Small intestine (tissue), 7 donors: ENCODE results near the gene PCSK1N. TPM values are rescaled to one million over a fixed set of nuclear protein-coding genes. Genes with fewer than 3 reads are reported as not detected.
"Not testable (repeated sequence)": the region's sequence is repeated elsewhere in the genome, so short reads cannot be mapped to it uniquely, and the experiment has no call there.

Experiments
- DNase-seq, 2 donors: peaks; one replicate each; pipeline versions ENCODE4 v3.0.0 to v3.0.0-alpha.2; 2013
- FAIRE-seq: peaks from 2 replicates; lab custom pipeline; 2012; peaks lifted over from hg19 to GRCh38; lab: Jason Lieb, UNC
- H3K27ac ChIP-seq, 3 donors: one replicate each; pipeline ENCODE4 v1.5.1; 2013; ENCODE audit warnings: low read length in 2 of 3, mild to moderate bottlenecking in 2 of 3, control low read depth in 1 of 3, inconsistent platforms in 1 of 3, low read depth in 1 of 3, moderate library complexity in 1 of 3
- H3K27me3 ChIP-seq, 3 donors: one replicate each; pipeline ENCODE4 v1.6.1; 2013; ENCODE audit warnings: low read length in 3 of 3, inconsistent platforms in 1 of 3; ENCODE audit not compliant: control insufficient read depth in 3 of 3, insufficient read depth in 3 of 3
- H3K36me3 ChIP-seq, 3 donors: one replicate each; pipeline ENCODE4 v1.6.1; 2013; ENCODE audit warnings: low read length in 3 of 3, inconsistent platforms in 1 of 3, low read depth in 1 of 3, mild to moderate bottlenecking in 1 of 3, moderate library complexity in 1 of 3; ENCODE audit not compliant: control insufficient read depth in 3 of 3, insufficient read depth in 2 of 3
- H3K4me1 ChIP-seq, 3 donors: one replicate each; pipeline ENCODE4 v1.6.1; 2013; ENCODE audit warnings: low read length in 2 of 3, inconsistent platforms in 1 of 3, low read depth in 1 of 3, mild to moderate bottlenecking in 1 of 3, moderate library complexity in 1 of 3; ENCODE audit not compliant: control insufficient read depth in 3 of 3, insufficient read depth in 2 of 3
- H3K4me3 ChIP-seq, 3 donors: one replicate each; pipeline ENCODE4 v1.5.1; 2013; ENCODE audit warnings: low read length in 3 of 3, control low read depth in 1 of 3, inconsistent platforms in 1 of 3, low read depth in 1 of 3, mild to moderate bottlenecking in 1 of 3, moderate library complexity in 1 of 3
- H3K9me3 ChIP-seq, 2 donors: one replicate each; pipeline ENCODE4 v1.6.1; 2013; ENCODE audit warnings: low read depth in 1 of 2, low read length in 1 of 2; ENCODE audit not compliant: control insufficient read depth in 2 of 2, insufficient read depth in 1 of 2
- WGBS, 3 donors: extraction: QIAGEN DNeasy Blood & Tissue Kit; methylation state at CpG; one replicate each; pipeline ENCODE4 v1.1.7; 2013; 5-methylcytosine and 5-hydroxymethylcytosine counted together
- polyA plus RNA-seq, 4 donors: library from polyadenylated mRNA; stranded (reverse) in 3 of 4; unstranded in 1 of 4; fragments of 200-250 nt in 3 of 4; fragments of 120-200 nt in 1 of 4; gene quantifications; one replicate each; pipeline versions ENCODE4 v1.2.1 to v1.2.3, GENCODE V29; 2013
- donor health status: healthy with polysubstance abuse.
- donor health status: control.
- donor health status: control.
- donor health status: Bipolar disorder and iron deficiency.
- donor health status: healthy.

PCSK1N gene
- polyA plus RNA-seq, 4 donors: 0.67 to 97.5 (median 13.5) TPM

GRCh38 chrX:48853494-48853893 lies 18.1 kb upstream of the PCSK1N start:
- not testable (repeated sequence) for H3K4me3 ChIP-seq, DNase-seq, H3K36me3 ChIP-seq, FAIRE-seq, H3K27me3 ChIP-seq, H3K27ac ChIP-seq, H3K9me3 ChIP-seq, H3K4me1 ChIP-seq

GRCh38 chrX:48852857-48853256 lies 17.4 kb upstream of the PCSK1N start:
- 75 to 94% (median 86%) methylated on average over 5 to 7 of the region's 7 CpGs for WGBS, 3 donors
- Histone ChIP-seq H3K36me3 (no peaks in the 10 kb centered on the region), H3K27ac (peak overlapping the region in 1 of 3 donors; percentile 38), H3K4me3 (no peak overlapping the region), H3K9me3 (no peaks in the 10 kb centered on the region), H3K4me1 (no peaks in the 10 kb centered on the region), H3K27me3 (no peaks in the 10 kb centered on the region)
- no peak for FAIRE-seq
- no peak for DNase-seq

GRCh38 chrX:48848847-48849246 lies 13.4 kb upstream of the PCSK1N start:
- H3K4me3 ChIP-seq: no peak overlapping the region
- H3K4me1 ChIP-seq: no peaks in the 10 kb centered on the region
- H3K27ac ChIP-seq: no peak overlapping the region
- H3K9me3 ChIP-seq: no peaks in the 10 kb centered on the region
- H3K27me3 ChIP-seq: no peaks in the 10 kb centered on the region
- FAIRE-seq: no peak
- DNase-seq: no peak
- WGBS, 3 donors: 31 to 46% (median 35%) methylated on average over 1 of the region's 1 CpG
- no peaks in the 10 kb centered on the region for H3K36me3 ChIP-seq

- WGBS, 3 donors: 59 to 81% (median 76%) methylated on average over 9 to 10 of the region's 10 CpGs
- Histone ChIP-seq H3K27me3 (peaks cover 0 to 4% (median 2%) of the 10 kb centered on the region in 3 donors), H3K9me3 (no peaks in the 10 kb centered on the region), H3K4me1 (no peaks in the 10 kb centered on the region), H3K27ac (no peak overlapping the region), H3K4me3 (no peak overlapping the region), H3K36me3 (no peaks in the 10 kb centered on the region)
- FAIRE-seq (no peak), DNase-seq (no peak)
Observed at GRCh38 chrX:48839686-48840085, 4.3 kb upstream of the PCSK1N start.

GRCh38 chrX:48834383-48834709 lies 1.1 kb downstream of the PCSK1N start:
- H3K4me3 ChIP-seq: peak overlapping the region in 1 of 3 donors; percentile 46
- FAIRE-seq: no peak
- peak overlapping the region in 1 of 3 donors; percentile 56 for H3K27ac ChIP-seq
- DNase-seq: peak in 1 of 2 donors; percentile 25
- H3K9me3 ChIP-seq: no peaks in the 10 kb centered on the region
- H3K36me3 ChIP-seq: no peaks in the 10 kb centered on the region
- no peaks in the 10 kb centered on the region for H3K4me1 ChIP-seq
- WGBS, 3 donors: 4 to 26% (median 6%) methylated on average over 7 of the region's 7 CpGs
- H3K27me3 ChIP-seq: peaks cover 4 to 22% (median 8%) of the 10 kb centered on the region in 3 donors

- DNase-seq: peak; percentile 10 to 58
- WGBS, 3 donors: 24 to 40% (median 30%) methylated on average over 9 of the region's 9 CpGs
Observed at GRCh38 chrX:48833542-48834138, 1.8 kb downstream of the PCSK1N start.

GRCh38 chrX:48831909-48832291 lies 3.5 kb downstream of the PCSK1N start:
- 4 to 67% (median 34%) methylated on average over 20 to 57 of the region's 57 CpGs for WGBS, 3 donors
- Histone ChIP-seq H3K9me3 (no peaks in the 10 kb centered on the region), H3K27me3 (peaks cover 4 to 30% (median 8%) of the 10 kb centered on the region in 3 donors), H3K36me3 (no peaks in the 10 kb centered on the region), H3K4me3 (no peak overlapping the region), H3K4me1 (no peaks in the 10 kb centered on the region), H3K27ac (no peak overlapping the region)
- no peak for FAIRE-seq
- no peak for DNase-seq

More at GRCh38 chrX:48833542-48834138, 1.8 kb downstream of the PCSK1N start:
- no peak for FAIRE-seq
- H3K4me3 ChIP-seq: no peak overlapping the region
- peak overlapping the region in 1 of 3 donors; percentile 56 for H3K27ac ChIP-seq
- H3K27me3 ChIP-seq: peaks cover 4 to 22% (median 8%) of the 10 kb centered on the region in 3 donors
- no peaks in the 10 kb centered on the region for H3K4me1 ChIP-seq
- H3K9me3 ChIP-seq: no peaks in the 10 kb centered on the region
- H3K36me3 ChIP-seq: no peaks in the 10 kb centered on the region

- Histone ChIP-seq H3K4me1 (no peaks in the 10 kb centered on the region), H3K9me3 (no peaks in the 10 kb centered on the region), H3K27ac (no peak overlapping the region), H3K4me3 (no peak overlapping the region), H3K27me3 (peaks cover 4 to 32% (median 8%) of the 10 kb centered on the region in 3 donors), H3K36me3 (no peaks in the 10 kb centered on the region)
- no peak for DNase-seq
- WGBS, 3 donors: 22 to 60% (median 49%) methylated on average over 24 to 58 of the region's 58 CpGs
- no peak for FAIRE-seq
Observed at GRCh38 chrX:48831136-48831908, 4.1 kb downstream of the PCSK1N start.
